AG10803 (cell line): ENCODE data around the gene ZBTB7A.

Experiments used
- DNase-seq: peaks from one replicate; pipeline ENCODE4 v3.0.0; 2010; ENCODE audit warnings: low read depth
- H3K4me3 ChIP-seq: 2 replicates; pipeline ENCODE4 v1.5.1; 2011; ENCODE audit warnings: mild to moderate bottlenecking, low read length, control low read depth
- TF ChIP-seq, protein P1 (sequence below): conservative IDR thresholded peaks from 2 replicates; pipeline ENCODE4 v1.5.1; 2011; ENCODE audit warnings: mild to moderate bottlenecking, low read length, control low read depth, inconsistent platforms

The ZBTB7A gene

DNA sequence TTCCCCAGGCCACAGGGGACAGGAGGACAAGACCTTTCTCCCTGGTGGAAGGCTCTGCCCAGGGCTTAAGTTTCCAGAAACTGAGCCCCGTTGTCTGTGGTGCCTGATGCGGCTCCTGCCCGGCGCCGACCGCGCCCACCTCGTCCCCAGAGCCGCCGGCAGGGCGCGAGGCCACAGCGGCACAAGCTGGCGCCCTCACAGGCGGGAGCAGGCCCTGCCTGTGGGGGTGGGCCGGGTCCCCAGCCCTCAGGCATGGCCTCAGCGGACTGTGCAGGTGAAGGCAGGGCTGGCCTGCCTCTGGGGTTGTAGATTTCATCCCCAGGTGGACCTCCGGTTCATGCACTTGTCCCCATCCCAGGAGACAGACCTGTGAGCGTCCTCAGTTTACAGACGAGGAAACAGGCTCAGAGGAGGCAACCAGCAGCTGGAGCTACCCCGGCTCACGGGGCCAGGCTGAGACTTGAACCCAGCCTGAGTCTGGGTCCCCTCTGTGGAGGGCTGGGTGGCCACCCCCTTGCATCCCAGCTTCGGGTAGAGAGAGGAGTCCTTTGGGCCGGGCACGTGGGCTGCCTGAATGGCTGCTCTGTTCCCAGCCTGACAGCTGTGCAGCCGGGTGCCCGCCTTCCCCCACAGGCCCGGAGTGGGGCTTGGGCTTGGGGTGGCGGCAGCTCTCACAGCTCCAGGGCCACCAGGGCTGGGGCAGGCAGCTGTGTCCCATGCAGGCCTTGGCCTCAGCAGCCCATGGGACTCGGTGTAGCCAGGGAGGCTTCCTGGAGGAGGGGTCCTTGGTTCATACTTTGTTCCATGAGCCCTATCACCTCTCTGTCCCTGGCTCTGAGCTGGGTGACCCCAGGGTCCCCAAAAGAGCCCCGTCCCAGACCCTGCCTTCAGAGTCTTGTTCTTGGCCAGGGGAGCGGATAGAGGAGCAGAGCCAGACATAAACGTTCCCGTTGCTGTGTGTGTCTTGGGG, 32.4 kb downstream of the ZBTB7A start:
- no peak overlapping the region for H3K4me3 ChIP-seq
- TF ChIP-seq, protein P1, sequence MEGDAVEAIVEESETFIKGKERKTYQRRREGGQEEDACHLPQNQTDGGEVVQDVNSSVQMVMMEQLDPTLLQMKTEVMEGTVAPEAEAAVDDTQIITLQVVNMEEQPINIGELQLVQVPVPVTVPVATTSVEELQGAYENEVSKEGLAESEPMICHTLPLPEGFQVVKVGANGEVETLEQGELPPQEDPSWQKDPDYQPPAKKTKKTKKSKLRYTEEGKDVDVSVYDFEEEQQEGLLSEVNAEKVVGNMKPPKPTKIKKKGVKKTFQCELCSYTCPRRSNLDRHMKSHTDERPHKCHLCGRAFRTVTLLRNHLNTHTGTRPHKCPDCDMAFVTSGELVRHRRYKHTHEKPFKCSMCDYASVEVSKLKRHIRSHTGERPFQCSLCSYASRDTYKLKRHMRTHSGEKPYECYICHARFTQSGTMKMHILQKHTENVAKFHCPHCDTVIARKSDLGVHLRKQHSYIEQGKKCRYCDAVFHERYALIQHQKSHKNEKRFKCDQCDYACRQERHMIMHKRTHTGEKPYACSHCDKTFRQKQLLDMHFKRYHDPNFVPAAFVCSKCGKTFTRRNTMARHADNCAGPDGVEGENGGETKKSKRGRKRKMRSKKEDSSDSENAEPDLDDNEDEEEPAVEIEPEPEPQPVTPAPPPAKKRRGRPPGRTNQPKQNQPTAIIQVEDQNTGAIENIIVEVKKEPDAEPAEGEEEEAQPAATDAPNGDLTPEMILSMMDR: no peak
- DNase-seq: no peak

GRCh38 chr19:4033028-4033956, 33.4 kb downstream of the ZBTB7A start:
- H3K4me3 ChIP-seq: no peak overlapping the region
- no peak for DNase-seq
- TF ChIP-seq, protein P1: no peak

DNA sequence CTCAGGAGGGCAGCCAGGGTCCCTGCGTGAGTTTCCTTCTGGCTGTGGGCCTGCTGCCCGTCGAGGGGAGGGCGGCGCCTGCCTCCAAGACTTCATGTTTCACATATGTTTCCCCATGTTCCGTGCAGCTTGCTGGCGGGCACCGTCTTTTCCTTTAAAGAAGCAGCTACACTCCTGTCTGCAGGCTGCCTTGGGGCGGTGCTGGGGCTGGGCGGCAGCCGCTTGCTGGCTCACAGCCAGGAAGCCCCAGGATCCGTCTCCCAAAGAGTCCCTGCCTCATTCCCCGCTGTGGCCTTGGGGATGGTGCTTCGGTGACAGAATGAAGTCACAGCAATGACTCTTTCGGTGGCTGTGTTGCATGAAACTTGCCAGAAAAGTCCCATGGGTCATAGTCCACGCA, 34.3 kb downstream of the ZBTB7A start:
- H3K4me3 ChIP-seq: no peak overlapping the region
- DNase-seq: no peak
- TF ChIP-seq, protein P1: no peak

GRCh38 chr19:4031420-4031819, 35.3 kb downstream of the ZBTB7A start:
- DNase-seq: no peak
- TF ChIP-seq, protein P1: no peak
- no peak overlapping the region for H3K4me3 ChIP-seq

DNA sequence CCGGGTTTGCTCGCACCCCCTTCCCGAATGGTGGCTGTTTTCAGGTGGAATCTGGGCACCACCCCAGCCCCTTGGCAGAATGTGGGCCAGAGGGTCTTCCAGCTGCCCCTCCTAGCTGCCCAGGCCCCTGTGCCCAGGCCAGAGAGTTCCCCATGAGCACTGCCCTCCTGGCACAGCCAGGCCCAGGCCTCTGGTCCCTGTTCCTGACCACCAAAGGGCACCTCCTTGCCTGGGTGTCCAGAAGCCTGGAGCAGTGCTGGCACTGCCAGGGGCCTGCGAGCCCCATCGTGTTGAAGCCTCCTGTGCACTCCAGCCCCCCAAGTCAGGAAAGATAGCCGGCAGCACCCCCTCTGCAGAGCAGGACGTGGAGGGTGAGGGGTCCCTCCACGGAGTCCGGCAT, 35.7 kb downstream of the ZBTB7A start:
- DNase-seq: no peak
- TF ChIP-seq, protein P1: no peak
- no peak overlapping the region for H3K4me3 ChIP-seq

- no peak overlapping the region for H3K4me3 ChIP-seq
- TF ChIP-seq, protein P1: no peak
Observed at GRCh38 chr19:4030552-4030951, 36.1 kb downstream of the ZBTB7A start.

More at GRCh38 chr19:4030552-4030951, 36.1 kb downstream of the ZBTB7A start:
- DNase-seq: no peak
